Neural cell (in vitro differentiated cells): ENCODE measurements around the gene DPYSL4. TPM values are rescaled to one million over a fixed set of nuclear protein-coding genes. Genes with fewer than 3 reads are reported as not detected.

Source experiments
- H2AFZ ChIP-seq: fragments of 200-600, 300-800 bp; sonication (generic), shearing (Covaris generic); 2 replicates; pipeline ENCODE4 v1.6.0; 2014; ENCODE audit warnings: low read depth, mild to moderate bottlenecking, antibody characterized with exemption, low read length, moderate library complexity
- H3F3A ChIP-seq: fragments of 200-600 bp; shearing (Covaris generic); 2 replicates; pipeline ENCODE4 v1.6.1; 2016; ENCODE audit warnings: mild to moderate bottlenecking, moderate library complexity, mixed read lengths, antibody characterized with exemption, low read length; ENCODE audit not compliant: insufficient read depth, poor library complexity, severe bottlenecking
- H3K27ac ChIP-seq: fragments of 200-600, 300-800 bp; sonication (generic), shearing (Covaris generic); 2 replicates; pipeline ENCODE4 v1.5.1; 2014; ENCODE audit warnings: mild to moderate bottlenecking, low read length, moderate library complexity
- H3K27me3 ChIP-seq: fragments of 300-800, 200-600 bp; sonication (generic), shearing (Covaris generic); 2 replicates; pipeline ENCODE4 v1.6.0; 2014; ENCODE audit warnings: mild to moderate bottlenecking, low read depth, low read length, moderate library complexity; ENCODE audit not compliant: insufficient read depth
- H3K36me3 ChIP-seq: fragments of 300-800, 200-600 bp; sonication (generic), shearing (Covaris generic); 2 replicates; pipeline ENCODE4 v1.5.1; 2014; ENCODE audit warnings: mild to moderate bottlenecking, antibody characterized with exemption, low read length, moderate library complexity; ENCODE audit not compliant: insufficient read depth
- H3K4me2 ChIP-seq: fragments of 300-800, 200-600 bp; sonication (generic), shearing (Covaris generic); 2 replicates; pipeline ENCODE4 v1.6.0; 2014; ENCODE audit warnings: mild to moderate bottlenecking, low read length
- H3K4me3 ChIP-seq: fragments of 300-800, 200-600 bp; sonication (generic), shearing (Covaris generic); 2 replicates; pipeline ENCODE4 v1.5.1; 2014; ENCODE audit warnings: mild to moderate bottlenecking, low read length, moderate library complexity
- H3K79me2 ChIP-seq: fragments of 200-600 bp; shearing (Covaris generic); replicated peaks from 2 replicates; pipeline ENCODE4 v1.6.0; 2014; ENCODE audit warnings: mild to moderate bottlenecking, low read length, moderate library complexity; ENCODE audit not compliant: insufficient read depth
- H3K9ac ChIP-seq: fragments of 300-800, 200-600 bp; sonication (generic), shearing (Covaris generic); 2 replicates; pipeline ENCODE4 v1.6.1; 2016; ENCODE audit warnings: mild to moderate bottlenecking, low read length, mixed read lengths
- H3K9me2 ChIP-seq: fragments of 200-600 bp; shearing (Covaris generic); 2 replicates; pipeline ENCODE4 v1.6.1; 2016; ENCODE audit warnings: mild to moderate bottlenecking, low read length, mixed read lengths; ENCODE audit not compliant: insufficient read depth
- H3K9me3 ChIP-seq: fragments of 200-600, 300-800 bp; sonication (generic), shearing (Covaris generic); 2 replicates; pipeline ENCODE4 v1.6.1; 2016; ENCODE audit warnings: mild to moderate bottlenecking, mixed run types, low read length, moderate library complexity, mixed read lengths
- H4K20me1 ChIP-seq: fragments of 200-600 bp; shearing (Covaris generic); 2 replicates; pipeline ENCODE4 v1.6.1; 2016; ENCODE audit warnings: mild to moderate bottlenecking, mixed run types; ENCODE audit not compliant: insufficient read depth
- CTCF ChIP-seq: fragments of 450-650 bp; IDR thresholded peaks from 2 replicates; pipeline ENCODE4 v1.5.1; 2014; ENCODE audit warnings: antibody characterized with exemption, mild to moderate bottlenecking, moderate library complexity; ENCODE audit not compliant: poor library complexity, severe bottlenecking
- EP300 ChIP-seq: fragments of 450-650 bp; conservative IDR thresholded peaks from 2 replicates; pipeline ENCODE4 v1.6.1; 2014; ENCODE audit warnings: antibody characterized with exemption, mild to moderate bottlenecking, moderate library complexity; ENCODE audit not compliant: poor library complexity, severe bottlenecking
- EZH2 ChIP-seq: fragments of 200-600, 300-800 bp; shearing (Covaris generic), sonication (generic); IDR thresholded peaks from 2 replicates; pipeline ENCODE4 v1.6.1; 2014; ENCODE audit warnings: antibody characterized with exemption, low read length, borderline replicate concordance, mild to moderate bottlenecking; ENCODE audit not compliant: insufficient read depth, poor library complexity, severe bottlenecking
- MXI1 ChIP-seq: fragments of 450-650 bp; conservative IDR thresholded peaks from 2 replicates; pipeline ENCODE4 v1.6.1; 2014; ENCODE audit warnings: antibody characterized with exemption, mild to moderate bottlenecking; ENCODE audit not compliant: poor library complexity, severe bottlenecking
- POLR2AphosphoS5 ChIP-seq: IDR thresholded peaks from 2 replicates; pipeline ENCODE4 v1.6.1; 2012
- RAD21 ChIP-seq: fragments of 450-650 bp; conservative IDR thresholded peaks from 2 replicates; pipeline ENCODE4 v1.6.1; 2014; ENCODE audit warnings: antibody characterized with exemption, mild to moderate bottlenecking, moderate library complexity
- SMC3 ChIP-seq: fragments of 450-650 bp; conservative IDR thresholded peaks from 2 replicates; pipeline ENCODE4 v1.6.1; 2014; ENCODE audit warnings: antibody characterized with exemption, mild to moderate bottlenecking, moderate library complexity; ENCODE audit not compliant: poor library complexity
- TAF1 ChIP-seq: IDR thresholded peaks from 2 replicates; pipeline ENCODE4 v1.6.1; 2012; ENCODE audit warnings: low read depth
- polyA plus RNA-seq: library from polyadenylated mRNA; depleted of rRNA; stranded (reverse); fragments of >200 nt; gene quantifications from 2 replicates; pipeline ENCODE4 v1.2.3, GENCODE V29; 2014
- TF ChIP-seq, protein P1 (sequence below): IDR thresholded peaks from 2 replicates; pipeline ENCODE4 v1.6.1; 2012; ENCODE audit warnings: borderline replicate concordance

DPYSL4 gene
- polyA plus RNA-seq, 1 donor from 2014 or later = 116 TPM

DNA sequence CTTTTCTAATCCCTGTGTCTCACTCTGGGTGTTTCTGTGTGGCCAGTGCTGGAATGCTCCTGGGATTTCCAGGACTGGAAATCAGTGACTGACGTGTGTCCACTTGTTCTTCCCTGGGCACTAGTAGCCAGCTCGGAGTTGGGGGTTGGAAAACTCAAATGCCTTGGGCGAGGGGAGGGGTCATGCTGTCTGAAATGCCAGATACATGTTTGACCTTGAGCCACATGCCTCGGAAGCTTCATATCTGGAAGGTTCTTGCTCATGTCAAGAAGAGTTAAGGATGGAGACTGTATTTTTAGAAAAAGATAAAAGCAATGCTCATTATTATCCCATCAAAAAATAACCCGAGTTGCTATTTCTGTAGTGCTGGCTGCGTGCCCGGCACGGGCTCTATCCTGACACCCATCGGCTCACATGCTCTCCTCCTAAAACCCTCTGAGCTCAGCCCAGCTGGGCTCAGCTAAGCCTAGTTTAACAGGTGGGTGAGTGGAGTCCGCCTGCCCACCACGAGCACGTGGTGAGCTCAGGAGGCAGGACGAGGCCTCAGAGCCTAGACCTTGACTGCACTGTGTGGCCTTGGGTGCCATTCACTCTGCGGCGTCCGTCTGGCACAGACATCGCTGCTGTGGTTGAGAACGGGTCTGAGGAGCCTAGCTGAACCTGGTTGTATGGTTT, 6.4 kb downstream of the DPYSL4 start (continued):
- TF ChIP-seq, protein P1, sequence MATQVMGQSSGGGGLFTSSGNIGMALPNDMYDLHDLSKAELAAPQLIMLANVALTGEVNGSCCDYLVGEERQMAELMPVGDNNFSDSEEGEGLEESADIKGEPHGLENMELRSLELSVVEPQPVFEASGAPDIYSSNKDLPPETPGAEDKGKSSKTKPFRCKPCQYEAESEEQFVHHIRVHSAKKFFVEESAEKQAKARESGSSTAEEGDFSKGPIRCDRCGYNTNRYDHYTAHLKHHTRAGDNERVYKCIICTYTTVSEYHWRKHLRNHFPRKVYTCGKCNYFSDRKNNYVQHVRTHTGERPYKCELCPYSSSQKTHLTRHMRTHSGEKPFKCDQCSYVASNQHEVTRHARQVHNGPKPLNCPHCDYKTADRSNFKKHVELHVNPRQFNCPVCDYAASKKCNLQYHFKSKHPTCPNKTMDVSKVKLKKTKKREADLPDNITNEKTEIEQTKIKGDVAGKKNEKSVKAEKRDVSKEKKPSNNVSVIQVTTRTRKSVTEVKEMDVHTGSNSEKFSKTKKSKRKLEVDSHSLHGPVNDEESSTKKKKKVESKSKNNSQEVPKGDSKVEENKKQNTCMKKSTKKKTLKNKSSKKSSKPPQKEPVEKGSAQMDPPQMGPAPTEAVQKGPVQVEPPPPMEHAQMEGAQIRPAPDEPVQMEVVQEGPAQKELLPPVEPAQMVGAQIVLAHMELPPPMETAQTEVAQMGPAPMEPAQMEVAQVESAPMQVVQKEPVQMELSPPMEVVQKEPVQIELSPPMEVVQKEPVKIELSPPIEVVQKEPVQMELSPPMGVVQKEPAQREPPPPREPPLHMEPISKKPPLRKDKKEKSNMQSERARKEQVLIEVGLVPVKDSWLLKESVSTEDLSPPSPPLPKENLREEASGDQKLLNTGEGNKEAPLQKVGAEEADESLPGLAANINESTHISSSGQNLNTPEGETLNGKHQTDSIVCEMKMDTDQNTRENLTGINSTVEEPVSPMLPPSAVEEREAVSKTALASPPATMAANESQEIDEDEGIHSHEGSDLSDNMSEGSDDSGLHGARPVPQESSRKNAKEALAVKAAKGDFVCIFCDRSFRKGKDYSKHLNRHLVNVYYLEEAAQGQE = no peak

DNA sequence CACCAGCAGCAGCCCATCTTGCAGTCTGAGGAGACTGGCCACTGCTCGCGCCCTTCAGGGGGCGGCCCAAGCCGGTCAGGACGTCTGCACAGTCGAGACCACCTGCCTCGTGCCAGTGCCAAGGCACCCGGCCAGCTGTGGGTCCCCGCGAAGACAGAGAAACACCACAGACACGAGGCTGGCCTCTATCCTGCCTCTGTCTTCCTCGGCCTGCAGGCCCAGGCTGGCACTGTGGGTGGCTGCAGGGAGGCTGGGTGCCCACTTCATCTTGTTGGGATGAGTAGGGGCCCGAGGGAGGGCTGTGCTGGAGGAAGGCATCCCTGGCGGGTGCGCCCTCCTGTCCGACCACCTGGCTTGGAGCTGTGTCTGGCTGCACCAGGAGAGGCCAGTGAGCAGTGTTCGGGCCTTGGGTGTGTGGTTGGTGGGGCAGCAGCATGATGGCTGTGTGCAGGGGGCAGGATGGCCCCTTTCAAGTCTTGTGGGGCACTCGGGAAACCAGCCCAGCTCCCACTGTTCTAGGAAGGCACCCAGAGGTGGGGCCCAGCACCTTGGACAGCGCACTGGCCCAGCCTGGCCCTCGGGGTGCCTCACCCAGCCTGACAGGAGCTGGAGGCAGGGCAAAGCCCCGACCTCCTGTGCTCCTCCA, 7.3 kb downstream of the DPYSL4 start:
- no peak overlapping the region for H3K9ac ChIP-seq
- no peak overlapping the region for H3K4me2 ChIP-seq
- no peaks in the 10 kb centered on the region for H3K36me3 ChIP-seq
- peaks cover 9% of the 10 kb centered on the region for H3K79me2 ChIP-seq
- TF ChIP-seq, protein P1 = no peak
- TF ChIP-seq CTCF = no peak
- no peak for TF ChIP-seq EP300
- no peak for TF ChIP-seq SMC3
- TF ChIP-seq POLR2AphosphoS5 = no peak
- no peaks in the 10 kb centered on the region for H4K20me1 ChIP-seq
- no peaks in the 10 kb centered on the region for H3F3A ChIP-seq
- H3K27me3 ChIP-seq = no peaks in the 10 kb centered on the region
- no peak overlapping the region for H2AFZ ChIP-seq
- no peak overlapping the region for H3K4me3 ChIP-seq
- H3K9me3 ChIP-seq = no peaks in the 10 kb centered on the region
- H3K27ac ChIP-seq = no peak overlapping the region
- H3K9me2 ChIP-seq = no peaks in the 10 kb centered on the region

DNA sequence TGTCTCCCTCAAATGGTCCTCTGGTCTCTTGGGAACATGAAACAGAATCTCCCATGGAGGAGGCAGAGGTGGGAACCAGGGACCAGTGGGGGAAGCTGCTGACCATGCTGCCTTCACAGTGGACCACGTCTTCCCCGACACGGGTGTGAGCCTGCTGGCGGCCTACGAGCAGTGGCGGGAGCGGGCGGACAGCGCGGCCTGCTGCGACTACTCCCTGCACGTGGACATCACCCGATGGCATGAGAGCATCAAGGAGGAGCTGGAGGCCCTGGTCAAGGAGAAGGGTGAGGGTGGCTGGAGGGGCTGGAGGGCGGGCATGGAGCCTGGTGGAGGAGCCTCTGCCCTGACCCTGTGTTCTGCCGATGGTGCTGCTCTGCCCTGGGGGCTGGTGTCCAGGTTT, 8.0 kb downstream of the DPYSL4 start:
- no peaks in the 10 kb centered on the region for H3K36me3 ChIP-seq
- H3K27ac ChIP-seq = no peak overlapping the region
- H3K9ac ChIP-seq = no peak overlapping the region
- H3K79me2 ChIP-seq = peaks cover 2% of the 10 kb centered on the region
- no peak overlapping the region for H3K4me2 ChIP-seq
- no peaks in the 10 kb centered on the region for H3F3A ChIP-seq
- no peaks in the 10 kb centered on the region for H3K9me2 ChIP-seq
- no peaks in the 10 kb centered on the region for H4K20me1 ChIP-seq
- no peak overlapping the region for H2AFZ ChIP-seq
- H3K27me3 ChIP-seq = no peaks in the 10 kb centered on the region
- no peak overlapping the region for H3K4me3 ChIP-seq
- H3K9me3 ChIP-seq = no peaks in the 10 kb centered on the region
- TF ChIP-seq EZH2 (no peak), TAF1 (no peak), SMC3 (no peak), POLR2AphosphoS5 (no peak), MXI1 (no peak), EP300 (no peak), CTCF (no peak), RAD21 (no peak)
